H1 (cell line): ENCODE results near the gene ABCC2. TPM values are rescaled to one million over a fixed set of nuclear protein-coding genes. Genes with fewer than 3 reads are reported as not detected.

Experiments used
- CTCF ChIA-PET: fragments of 300-600 bp; sonication (Branson Sonifier 250); formaldehyde crosslinking; loops from one replicate; lab custom pipeline; 2021; ENCODE audit not compliant: partially characterized antibody; lab: Charles Lee
- POLR2A ChIA-PET: fragments of 300-600 bp; sonication (Branson Sonifier 250); formaldehyde crosslinking; loops from one replicate; lab custom pipeline; 2021; ENCODE audit warnings: inconsistent platforms; ENCODE audit not compliant: partially characterized antibody; lab: Charles Lee
- DNase-seq, 2 experiments: peaks; one replicate each; pipeline versions ENCODE4 v3.0.0 to v3.0.0-alpha.2; 2010 to 2022; ENCODE audit warnings: low spot score in 2 of 2, low read depth in 1 of 2, mixed read lengths in 1 of 2
- FAIRE-seq: peaks from 2 replicates; lab custom pipeline; 2011; peaks lifted over from hg19 to GRCh38; lab: Jason Lieb, UNC
- H2AFZ ChIP-seq: 2 replicates; pipeline ENCODE4 v1.8.1; 2012; ENCODE audit warnings: low read length, inconsistent platforms
- H2AK5ac ChIP-seq: 2 replicates; pipeline ENCODE4 v1.6.1; 2013; ENCODE audit warnings: low read depth, low read length
- H2BK120ac ChIP-seq: replicated peaks from 2 replicates; pipeline ENCODE3; 2013; ENCODE audit warnings: low read depth, low read length, inconsistent platforms
- H2BK12ac ChIP-seq: 2 replicates; pipeline ENCODE4 v1.6.1; 2013; ENCODE audit warnings: low read depth, low read length
- H2BK15ac ChIP-seq: 2 replicates; pipeline ENCODE4 v1.6.1; 2013; ENCODE audit warnings: low read length
- H2BK20ac ChIP-seq: 2 replicates; pipeline ENCODE4 v1.6.1; 2013; ENCODE audit warnings: low read length
- H2BK5ac ChIP-seq: 2 replicates; pipeline ENCODE4 v1.6.1; 2013; ENCODE audit warnings: low read depth, low read length
- H3K14ac ChIP-seq: 2 replicates; pipeline ENCODE4 v1.6.1; 2013; ENCODE audit warnings: inconsistent platforms; ENCODE audit not compliant: insufficient read length
- H3K18ac ChIP-seq: 2 replicates; pipeline ENCODE4 v1.6.1; 2013; ENCODE audit warnings: low read length; ENCODE audit errors: extremely low read depth
- H3K23ac ChIP-seq: 2 replicates; pipeline ENCODE4 v1.6.1; 2013; ENCODE audit warnings: inconsistent platforms; ENCODE audit not compliant: insufficient read length
- H3K23me2 ChIP-seq: 2 replicates; pipeline ENCODE4 v1.6.1; 2013; ENCODE audit warnings: low read depth, low read length
- H3K27ac ChIP-seq: 2 replicates; pipeline ENCODE4 v1.6.1; 2011; ENCODE audit warnings: low read depth, low read length, inconsistent platforms
- H3K27me3 ChIP-seq, 4 experiments: replicated peaks in 1 of 4; 1 replicate in 1 of 4; 2 replicates in 3 of 4; pipeline versions ENCODE4 v1.6.1 to v1.8.1; 2011 to 2013; ENCODE audit warnings: low read length in 3 of 4, mild to moderate bottlenecking in 3 of 4, inconsistent platforms in 2 of 4, mixed read lengths in 2 of 4, moderate library complexity in 1 of 4; ENCODE audit not compliant: control insufficient read depth in 3 of 4, insufficient read depth in 3 of 4; ENCODE audit errors: extremely low read depth in 1 of 4
- H3K36me3 ChIP-seq, 4 experiments: 2 replicates each; pipeline versions ENCODE4 v1.6.1 to v1.8.1; 2011 to 2013; ENCODE audit warnings: mild to moderate bottlenecking in 4 of 4, low read length in 3 of 4, moderate library complexity in 2 of 4, control low read depth in 1 of 4, inconsistent platforms in 1 of 4; ENCODE audit not compliant: insufficient read depth in 4 of 4, control insufficient read depth in 2 of 4
- H3K4ac ChIP-seq: replicated peaks from 2 replicates; pipeline ENCODE3; 2013; ENCODE audit warnings: low read length, low read depth, mixed read lengths, inconsistent platforms; ENCODE audit not compliant: insufficient read length
- H3K4me1 ChIP-seq, 4 experiments: replicated peaks in 1 of 4; 1 replicate in 1 of 4; 2 replicates in 3 of 4; pipeline versions ENCODE4 v1.6.1 to v1.8.1; 2011 to 2013; ENCODE audit warnings: low read length in 3 of 4, inconsistent platforms in 2 of 4, mixed read lengths in 1 of 4; ENCODE audit not compliant: insufficient read depth in 4 of 4, control insufficient read depth in 3 of 4
- H3K4me2 ChIP-seq, 2 experiments: 2 replicates each; pipeline versions ENCODE4 v1.6.1 to v1.8.1; 2011 to 2013; ENCODE audit warnings: low read depth in 2 of 2, low read length in 2 of 2, control low read depth in 1 of 2, inconsistent platforms in 1 of 2, mild to moderate bottlenecking in 1 of 2; ENCODE audit not compliant: insufficient read depth in 1 of 2
- H3K4me3 ChIP-seq, 4 experiments: fragments of 200-600, 300-600 bp in 1 of 4; sonication (generic), shearing (Covaris generic), sonication (Bioruptor Twin) in 1 of 4; 2 replicates each; pipeline versions ENCODE4 v1.5.1 to v1.8.1; 2011 to 2016; ENCODE audit warnings: low read length in 4 of 4, low read depth in 3 of 4, control low read depth in 2 of 4, inconsistent platforms in 2 of 4, mild to moderate bottlenecking in 2 of 4, mixed read lengths in 1 of 4, moderate library complexity in 1 of 4; ENCODE audit not compliant: insufficient read depth in 2 of 4; ENCODE audit errors: extremely low read depth in 1 of 4
- H3K56ac ChIP-seq: replicated peaks from 2 replicates; pipeline ENCODE3; 2013; ENCODE audit warnings: low read depth, mild to moderate bottlenecking, mixed read lengths, low read length, inconsistent platforms; ENCODE audit not compliant: insufficient read length
- H3K79me1 ChIP-seq: 2 replicates; pipeline ENCODE4 v1.6.1; 2013; ENCODE audit warnings: low read depth, low read length, control low read depth
- H3K79me2 ChIP-seq, 2 experiments: 2 replicates each; pipeline versions ENCODE4 v1.6.1 to v1.8.1; 2012 to 2013; ENCODE audit warnings: low read length in 2 of 2, mild to moderate bottlenecking in 2 of 2, inconsistent platforms in 1 of 2; ENCODE audit not compliant: insufficient read depth in 2 of 2, control insufficient read depth in 1 of 2
- H3K9ac ChIP-seq, 4 experiments: replicated peaks in 1 of 4; 1 replicate in 1 of 4; 2 replicates in 3 of 4; pipeline versions ENCODE4 v1.6.1 to v1.8.1; 2011 to 2013; ENCODE audit warnings: low read depth in 3 of 4, low read length in 3 of 4, control low read depth in 2 of 4, mild to moderate bottlenecking in 2 of 4, moderate library complexity in 2 of 4, inconsistent platforms in 1 of 4; ENCODE audit errors: extremely low read depth in 1 of 4
- H3K9me3 ChIP-seq, 2 experiments: 2 replicates each; pipeline versions ENCODE4 v1.6.1 to v1.8.1; 2012 to 2013; ENCODE audit warnings: mild to moderate bottlenecking in 2 of 2, moderate library complexity in 2 of 2, control low read depth in 1 of 2, inconsistent platforms in 1 of 2, low read depth in 1 of 2, low read length in 1 of 2, mixed read lengths in 1 of 2; ENCODE audit not compliant: insufficient read depth in 2 of 2
- H4K20me1 ChIP-seq, 2 experiments: replicated peaks in 1 of 2; 2 replicates each; pipeline versions ENCODE3 to v1.8.1; 2011 to 2013; ENCODE audit warnings: inconsistent platforms in 2 of 2, low read length in 2 of 2, mild to moderate bottlenecking in 1 of 2; ENCODE audit not compliant: insufficient read depth in 2 of 2, control insufficient read depth in 1 of 2
- H4K5ac ChIP-seq: 2 replicates; pipeline ENCODE4 v1.6.1; 2013; ENCODE audit warnings: low read length, low read depth, mixed read lengths, inconsistent platforms; ENCODE audit not compliant: insufficient read length
- H4K8ac ChIP-seq: 2 replicates; pipeline ENCODE4 v1.8.0; 2013; ENCODE audit warnings: mild to moderate bottlenecking, moderate library complexity, low read length, inconsistent platforms; ENCODE audit not compliant: insufficient read depth; ENCODE audit errors: extremely low read depth
- H4K91ac ChIP-seq: replicated peaks from 2 replicates; pipeline ENCODE3; 2013; ENCODE audit warnings: low read length, mixed read lengths, inconsistent platforms; ENCODE audit not compliant: insufficient read length
- CBX5 ChIP-seq: fragments of 300-800, 300-1000 bp; sonication (generic); IDR thresholded peaks from 2 replicates; pipeline ENCODE4 v1.7.1; 2016; ENCODE audit warnings: antibody characterized with exemption, low read length, low read depth
- CHD1 ChIP-seq: IDR thresholded peaks from 2 replicates; pipeline ENCODE4 v1.6.1; 2012; ENCODE audit warnings: low read depth, low read length, improper control_type of control experiment
- CTBP2 ChIP-seq: IDR thresholded peaks from 2 replicates; pipeline ENCODE4 v1.7.0; 2011; ENCODE audit warnings: borderline replicate concordance, mild to moderate bottlenecking, moderate library complexity, mixed read lengths, low read length; ENCODE audit not compliant: insufficient read depth, insufficient read length
- E2F6 ChIP-seq: IDR thresholded peaks from 2 replicates; pipeline ENCODE4 v1.6.1; 2012; ENCODE audit warnings: inconsistent platforms
- HDAC2 ChIP-seq, 2 experiments: fragments of 300-600 bp in 1 of 2; sonication (generic) in 1 of 2; IDR thresholded peaks; 2 replicates each; pipeline ENCODE4 v1.6.1; 2011 to 2012; ENCODE audit warnings: low read depth in 2 of 2, low read length in 2 of 2, mild to moderate bottlenecking in 2 of 2, moderate library complexity in 2 of 2, borderline replicate concordance in 1 of 2, inconsistent platforms in 1 of 2
- HDAC6 ChIP-seq: IDR thresholded peaks from one replicate; pipeline ENCODE4 v1.7.1; 2012; ENCODE audit warnings: low read depth, mild to moderate bottlenecking, inconsistent platforms, low read length, moderate library complexity
- JUN ChIP-seq: IDR thresholded peaks from 2 replicates; pipeline ENCODE4 v1.6.1; 2011; ENCODE audit warnings: low read depth, mild to moderate bottlenecking, improper control_type of control experiment, low read length
- KDM1A ChIP-seq: fragments of 200-600, 300-600 bp; sonication (generic); IDR thresholded peaks from 2 replicates; pipeline ENCODE4 v1.7.1; 2016; ENCODE audit warnings: mild to moderate bottlenecking, low read length, borderline replicate concordance
- MAFK ChIP-seq: IDR thresholded peaks from 2 replicates; pipeline ENCODE4 v1.6.1; 2012; ENCODE audit warnings: low read depth, mild to moderate bottlenecking, improper control_type of control experiment, low read length
- NRF1 ChIP-seq: IDR thresholded peaks from 2 replicates; pipeline ENCODE4 v1.6.1; 2011; ENCODE audit warnings: mild to moderate bottlenecking, low read depth, low read length, improper control_type of control experiment
- POLR2AphosphoS5 ChIP-seq: IDR thresholded peaks from 2 replicates; pipeline ENCODE4 v1.6.1; 2011; ENCODE audit warnings: low read depth, low read length
- RFX5 ChIP-seq: IDR thresholded peaks from 2 replicates; pipeline ENCODE4 v1.6.1; 2011; ENCODE audit warnings: low read depth, low read length, improper control_type of control experiment, borderline replicate concordance
- SAP30 ChIP-seq: fragments of 300-600 bp; sonication (generic); IDR thresholded peaks from 2 replicates; pipeline ENCODE4 v1.7.1; 2012; ENCODE audit warnings: low read length, moderate library complexity, mild to moderate bottlenecking, inconsistent platforms; ENCODE audit not compliant: insufficient read depth, insufficient replicate concordance
- SP2 ChIP-seq: IDR thresholded peaks from 2 replicates; pipeline ENCODE4 v1.6.1; 2012; ENCODE audit warnings: mild to moderate bottlenecking, low read length, inconsistent platforms
- SP4 ChIP-seq: IDR thresholded peaks from 2 replicates; pipeline ENCODE4 v1.6.1; 2012; ENCODE audit warnings: low read length, inconsistent platforms
- YY1 ChIP-seq: IDR thresholded peaks from 2 replicates; pipeline ENCODE4 v1.6.1; 2011; ENCODE audit warnings: low read depth, mild to moderate bottlenecking, low read length
- polyA plus RNA-seq, 7 experiments: library from polyadenylated mRNA; depleted of rRNA in 3 of 7; stranded (reverse) in 5 of 7; unstranded in 2 of 7; fragments of >200 nt in 5 of 7; fragments of 200-250 nt in 2 of 7; gene quantifications; 1 replicate in 5 of 7; 2 replicates in 1 of 7; 4 replicates in 1 of 7; pipeline versions ENCODE4 v1.2.1 to v1.2.3, GENCODE V29; 2011 to 2013; ENCODE audit warnings: missing spikeins in 2 of 7, mixed read lengths in 2 of 7
- total RNA-seq: library from RNA; stranded (reverse); fragmentation: NEBNext Ultra II Directional; extraction: Animal tissue kit (Norgen Biotek cat#: 25700); gene quantifications from 2 replicates; pipeline ENCODE4 v1.2.1, GENCODE V29; 2021

Gene ABCC2
- total and polyA plus RNA-seq, 2 of the 8 experiments (the other 6 are each of a cell fraction or from before 2014, with no cell fraction given): 0.74 to 1.1 TPM

DNA sequence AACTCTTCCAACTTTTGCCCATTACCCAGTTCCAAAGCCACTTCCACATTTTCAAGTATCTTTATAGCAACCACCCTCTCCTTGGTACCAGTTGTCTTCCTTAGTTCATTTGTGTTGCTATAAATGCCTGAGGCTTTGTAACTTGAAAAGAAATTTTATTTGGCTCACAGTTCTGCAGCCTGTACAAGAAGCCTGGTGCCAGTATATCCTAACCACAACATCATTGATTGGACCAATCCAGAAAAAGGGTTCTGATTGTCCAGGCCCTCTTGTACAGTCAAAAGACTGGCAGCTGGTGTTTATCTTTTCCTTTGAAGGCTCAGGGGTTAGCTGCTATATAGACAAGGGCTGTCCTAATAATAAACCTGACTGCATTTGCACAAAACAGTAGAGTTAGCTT is 21.1 kb upstream of the ABCC2 start:
- Histone ChIP-seq H2BK120ac (no peak overlapping the region), H3K9me3 (no peaks in the 10 kb centered on the region), H3K23me2 (no peaks in the 10 kb centered on the region), H3K27me3 (no peaks in the 10 kb centered on the region), H2BK5ac (no peak overlapping the region), H2BK15ac (no peak overlapping the region), H2BK20ac (no peak overlapping the region), H4K5ac (no peak overlapping the region), H3K56ac (no peak overlapping the region), H3K79me1 (no peaks in the 10 kb centered on the region), H3K4me1 (no peaks in the 10 kb centered on the region), H3K18ac (no peak overlapping the region), H3K27ac (no peak overlapping the region), H2AK5ac (no peak overlapping the region), H3K14ac (no peak overlapping the region), H3K79me2 (no peaks in the 10 kb centered on the region), H4K8ac (no peak overlapping the region), H4K91ac (no peak overlapping the region), H2BK12ac (no peak overlapping the region), H3K23ac (no peak overlapping the region), H4K20me1 (no peaks in the 10 kb centered on the region), H3K4me2 (no peak overlapping the region), H3K4me3 (no peak overlapping the region), H3K4ac (no peak overlapping the region), H2AFZ (no peak overlapping the region), H3K9ac (no peak overlapping the region), H3K36me3 (peaks cover 0 to 13% (median 4%) of the 10 kb centered on the region in 4 experiments; a peak in 2 of 8 replicates)
- CTCF ChIA-PET: no interaction called here
- FAIRE-seq (no peak), DNase-seq (no peak)
- POLR2A ChIA-PET: no interaction called here
- TF ChIP-seq RFX5 (no peak), NRF1 (no peak), JUN (no peak), SP2 (no peak), POLR2AphosphoS5 (no peak), HDAC2 (IDR thresholded peaks at IDR 0.05; ENCODE audit: borderline replicate concordance in 1 of 2, low read depth in 2 of 2, low read length in 2 of 2) (no peak), YY1 (no peak), CHD1 (no peak), SAP30 (no peak), MAFK (no peak), CTBP2 (no peak), SP4 (no peak), HDAC6 (no peak), CBX5 (no peak), E2F6 (no peak), KDM1A (no peak)
